Ecto neural progenitor cell (in vitro differentiated cells): ENCODE data around the gene OR5B21.
A peak's percentile ranks its signal among the peaks of the same experiment; 100 is the strongest.

ENCODE experiments used
- DNase-seq: peaks from one replicate; pipeline ENCODE4 v3.0.0-alpha.2; 2018; ENCODE audit warnings: low spot score

The OR5B21 gene

DNA sequence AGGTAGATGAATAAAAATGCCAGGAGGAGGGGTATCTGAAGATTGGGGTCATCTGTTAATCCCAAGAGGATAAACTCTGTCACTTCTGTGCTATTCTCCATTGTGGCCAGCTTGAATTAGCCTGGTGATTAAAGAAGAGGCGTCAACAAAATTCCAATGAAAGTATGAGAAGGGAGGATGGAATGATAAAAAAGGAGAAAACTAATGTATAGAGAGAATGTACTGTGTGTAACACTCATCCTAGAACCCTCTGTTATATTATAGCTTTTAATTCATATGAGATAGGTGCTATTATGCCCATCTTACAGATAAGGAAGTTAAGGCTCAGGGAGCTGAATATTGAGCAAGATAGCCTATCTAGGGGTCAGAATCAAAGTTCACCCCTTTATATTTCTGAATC lies at the start of gene OR5B21:
TSS of gene OR5B21 (minus strand) at position 101 of the 400 bp plus-strand sequence. CDS start at position 101, 0 bp downstream.
- no peak for DNase-seq

GRCh38 chr11:58549644-58550043 lies 41.7 kb upstream of the OR5B21 start:
- no peak for DNase-seq

- no peak for DNase-seq
Observed at GRCh38 chr11:58546841-58547240, 38.9 kb upstream of the OR5B21 start.

GRCh38 chr11:58531865-58532341 lies 24.0 kb upstream of the OR5B21 start:
- no peak for DNase-seq

DNA sequence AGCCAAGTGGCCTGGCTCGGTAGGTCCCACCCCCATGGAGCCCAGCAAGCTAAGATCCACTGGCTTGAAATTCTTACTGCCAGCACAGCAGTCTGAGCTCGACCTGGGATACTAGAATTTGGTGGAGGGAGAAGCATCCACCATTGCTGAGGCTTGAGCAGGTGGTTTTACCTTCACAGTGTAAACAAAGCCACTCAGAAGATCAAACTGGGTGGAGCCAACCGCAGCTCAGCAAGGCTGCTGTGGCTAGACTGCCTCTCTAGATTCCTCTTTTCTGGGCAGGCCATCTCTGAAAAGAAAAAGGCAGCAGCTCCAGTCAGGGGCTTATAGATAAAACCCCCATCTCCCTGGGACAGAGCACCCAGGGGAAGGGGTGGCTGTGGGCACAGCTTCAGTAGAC lies 22.3 kb upstream of the OR5B21 start:
- no peak for DNase-seq

GRCh38 chr11:58527429-58527828 lies 19.5 kb upstream of the OR5B21 start:
- DNase-seq = no peak

- DNase-seq = no peak
Observed at GRCh38 chr11:58526721-58527120, 18.8 kb upstream of the OR5B21 start.

DNA sequence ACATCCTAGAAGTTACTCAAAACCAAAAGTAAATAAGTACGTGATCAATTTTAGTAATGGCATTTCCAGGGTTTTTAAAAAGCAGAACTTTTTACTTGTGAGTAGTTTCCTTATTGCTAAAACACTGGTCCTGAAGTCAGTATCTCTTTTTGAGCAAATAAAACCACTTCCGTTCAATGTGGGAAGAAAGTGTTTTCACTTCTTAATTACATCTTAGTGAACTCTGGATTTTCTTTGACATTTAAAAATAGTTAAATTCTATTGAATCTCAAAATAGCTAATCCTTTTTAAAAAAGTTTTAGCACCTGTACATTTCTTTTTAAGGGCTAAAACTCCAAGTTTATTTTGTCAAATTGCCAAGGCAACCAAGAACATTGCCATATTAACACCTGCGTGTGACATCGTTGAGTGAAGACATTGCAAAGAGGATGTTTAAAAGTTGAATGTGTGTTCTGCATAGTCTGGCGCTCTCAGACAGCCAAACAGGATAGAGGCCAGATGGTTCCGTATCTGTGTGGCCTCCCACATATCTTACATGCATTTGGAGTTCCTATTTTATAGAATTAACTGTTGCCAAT lies 17.2 kb upstream of the OR5B21 start:
- no peak for DNase-seq

- DNase-seq = peak; percentile 63
Observed at GRCh38 chr11:58524232-58525036, 16.5 kb upstream of the OR5B21 start.

DNA sequence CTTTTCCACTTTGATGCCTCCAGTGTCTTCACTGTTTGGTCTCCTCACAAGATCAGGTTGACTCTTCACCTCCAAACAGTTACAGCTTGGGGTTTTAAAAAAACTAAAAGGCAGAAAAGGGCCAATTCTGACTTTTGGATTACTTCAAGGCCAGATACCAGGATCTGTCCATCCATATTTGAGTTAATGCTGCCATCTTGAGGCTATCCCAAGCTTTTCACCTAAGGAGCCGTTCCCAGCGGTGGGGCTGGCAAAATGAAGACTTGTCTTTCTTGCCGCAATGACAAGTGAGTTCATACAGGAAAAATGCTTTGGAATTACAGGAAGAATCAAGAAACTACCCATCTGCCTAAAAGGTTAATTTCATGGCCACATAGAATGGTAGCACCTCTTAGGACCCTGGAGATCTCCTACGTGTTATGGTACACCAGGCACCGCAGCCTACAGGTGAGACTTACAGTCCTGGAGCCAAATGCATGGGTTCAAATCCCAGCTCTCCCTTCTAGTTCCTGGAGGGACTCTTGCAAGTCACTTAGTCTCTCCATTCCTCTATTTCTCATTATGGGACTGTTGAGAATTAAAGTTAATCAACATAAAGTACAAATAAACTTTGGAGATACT lies 6.0 kb upstream of the OR5B21 start:
- DNase-seq = peak; percentile 63

DNA sequence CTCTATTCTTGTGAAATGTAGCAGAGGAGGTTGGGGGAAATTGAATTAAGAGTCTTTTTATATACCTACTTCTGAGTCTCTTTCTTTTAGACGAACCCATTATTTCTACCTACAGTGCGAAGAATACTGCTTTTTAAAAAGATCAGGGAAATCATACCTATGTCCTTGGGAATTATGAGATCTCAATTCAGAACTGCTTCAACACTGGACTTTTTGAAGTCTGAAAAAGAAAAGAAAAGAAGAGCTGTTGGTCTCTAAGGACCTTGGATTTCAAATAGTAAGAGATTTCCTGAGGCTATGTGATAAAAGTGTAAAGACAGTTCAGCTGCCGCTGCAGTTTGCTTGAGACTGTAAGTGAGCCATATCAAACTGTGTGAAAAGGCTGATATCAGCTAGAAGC lies 3.7 kb upstream of the OR5B21 start:
- DNase-seq = no peak

- DNase-seq = no peak
Observed at GRCh38 chr11:58509748-58510147, 1.8 kb upstream of the OR5B21 start.

- DNase-seq = no peak
Observed at GRCh38 chr11:58508814-58509213, 909 bp upstream of the OR5B21 start.

- DNase-seq = no peak
Observed at GRCh38 chr11:58507355-58507754, 550 bp downstream of the OR5B21 start.

- no peak for DNase-seq
Observed at GRCh38 chr11:58506935-58507334, 970 bp downstream of the OR5B21 start.

- no peak for DNase-seq
Observed at GRCh38 chr11:58505849-58506248, 2.1 kb downstream of the OR5B21 start.

GRCh38 chr11:58504232-58504631 lies 3.7 kb downstream of the OR5B21 start:
- DNase-seq = no peak

- DNase-seq = no peak
Observed at GRCh38 chr11:58503361-58503856, 4.5 kb downstream of the OR5B21 start.

GRCh38 chr11:58502004-58502403 lies 5.9 kb downstream of the OR5B21 start:
- DNase-seq = no peak

DNA sequence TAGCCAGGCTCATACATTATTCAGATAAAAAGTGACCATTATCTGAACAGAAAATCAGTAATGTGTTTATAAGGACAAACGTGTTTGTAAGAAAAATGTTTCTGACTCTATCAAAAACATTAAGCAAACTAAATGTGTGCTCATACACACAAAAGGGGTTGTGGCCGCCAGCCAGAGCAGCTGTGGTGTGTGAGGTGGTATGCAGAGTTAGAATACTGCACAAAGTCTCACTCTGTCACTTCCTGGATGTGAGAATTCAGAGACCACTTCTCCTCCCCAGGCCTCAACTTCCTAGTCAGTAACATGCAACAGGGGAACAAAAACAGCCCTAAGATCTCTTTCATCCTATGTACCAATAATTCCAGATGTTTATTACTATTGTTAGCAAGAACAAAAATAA lies 9.4 kb downstream of the OR5B21 start:
- no peak for DNase-seq

- DNase-seq = no peak
Observed at GRCh38 chr11:58497951-58498350, 10.0 kb downstream of the OR5B21 start.

GRCh38 chr11:58495906-58496305 lies 12.0 kb downstream of the OR5B21 start:
- no peak for DNase-seq

DNA sequence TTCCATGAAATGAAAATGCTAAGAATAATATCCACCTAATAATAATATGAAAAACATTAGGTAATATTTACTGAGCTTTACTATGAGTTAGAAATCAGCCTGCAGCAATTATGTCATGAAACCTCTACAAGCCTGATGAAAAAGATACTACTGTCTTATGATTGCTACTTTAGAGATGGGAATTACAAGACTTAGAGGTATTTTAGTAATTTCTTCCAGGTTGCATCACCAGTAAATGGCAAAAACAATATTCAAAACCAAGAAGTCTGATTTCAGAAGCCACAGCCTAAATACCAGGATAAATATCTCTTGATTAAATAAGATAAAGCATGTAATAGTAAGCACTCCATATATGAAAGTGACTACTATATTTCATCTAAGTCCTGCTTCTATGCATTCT lies 13.8 kb downstream of the OR5B21 start:
- no peak for DNase-seq
